ENCODE data around the gene MIA. TPM values are rescaled to one million over a fixed set of nuclear protein-coding genes. Genes with fewer than 3 reads are reported as not detected.

MIA gene
- total and polyA plus RNA-seq, 9 of the 15 experiments (the other 6 are each of a cell fraction or from before 2014, with no cell fraction given), result 0.21 TPM; not detected in 8

GRCh38 chr19:40777937-40778705 lies 2.8 kb downstream of the MIA start, which contains the start of gene RAB4B (continued):
- peak; percentile 36; the same call in 1 of the 2 replicates for TF ChIP-seq MTA3 (IDR thresholded peaks at IDR 0.05; ENCODE audit: borderline replicate concordance)
- TF ChIP-seq ASH1L (IDR thresholded peaks at IDR 0.05; ENCODE audit: borderline replicate concordance, low read depth, partially characterized antibody), result peak; percentile 98
- TF ChIP-seq, protein P1, sequence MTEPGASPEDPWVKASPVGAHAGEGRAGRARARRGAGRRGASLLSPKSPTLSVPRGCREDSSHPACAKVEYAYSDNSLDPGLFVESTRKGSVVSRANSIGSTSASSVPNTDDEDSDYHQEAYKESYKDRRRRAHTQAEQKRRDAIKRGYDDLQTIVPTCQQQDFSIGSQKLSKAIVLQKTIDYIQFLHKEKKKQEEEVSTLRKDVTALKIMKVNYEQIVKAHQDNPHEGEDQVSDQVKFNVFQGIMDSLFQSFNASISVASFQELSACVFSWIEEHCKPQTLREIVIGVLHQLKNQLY (CRISPR knock-in tag; conservative IDR thresholded peaks at IDR 0.05), result no peak
- TF ChIP-seq FOXA1 (IDR thresholded peaks at IDR 0.05; ENCODE audit: borderline replicate concordance), result no peak
- TF ChIP-seq RBM14 (IDR thresholded peaks at IDR 0.05; ENCODE audit: borderline replicate concordance, insufficient read depth, low read depth, low read length), result no peak
- no peak for TF ChIP-seq MXD1 (CRISPR knock-in tag; IDR thresholded peaks at IDR 0.05; ENCODE audit: borderline replicate concordance, poor library complexity, severe bottlenecking)
- TF ChIP-seq PHF21A (IDR thresholded peaks at IDR 0.05; ENCODE audit: borderline replicate concordance, low read depth), result peak; percentile 99
- TF ChIP-seq DACH1 (IDR thresholded peaks at IDR 0.05; ENCODE audit: partially characterized antibody), result peak; percentile 11
- TF ChIP-seq PRDM10 (IDR thresholded peaks at IDR 0.05; ENCODE audit: partially characterized antibody), result peak; percentile 63
- TF ChIP-seq HNRNPLL (IDR thresholded peaks at IDR 0.05; ENCODE audit: low read depth, low read length, poor library complexity, severe bottlenecking), result peak; percentile 64
- 0 out of 2 replicates have a peak, but pooled peaks have one; percentile 40 for TF ChIP-seq FOXP1 (CRISPR knock-in tag; IDR thresholded peaks at IDR 0.05)
- TF ChIP-seq TSC22D4 (tag; IDR thresholded peaks at IDR 0.05), result no peak
- no peak for TF ChIP-seq ARID3A (IDR thresholded peaks at IDR 0.05; ENCODE audit: borderline replicate concordance, low read depth, low read length)
- TF ChIP-seq SREBF1 (IDR thresholded peaks at IDR 0.05; ENCODE audit: borderline replicate concordance, low read depth, low read length), result 0 out of 2 replicates have a peak, but pooled peaks have one; percentile 54
- TF ChIP-seq CREM (IDR thresholded peaks at IDR 0.05; ENCODE audit: low read depth), result peak; percentile 89
- TF ChIP-seq, protein P2, sequence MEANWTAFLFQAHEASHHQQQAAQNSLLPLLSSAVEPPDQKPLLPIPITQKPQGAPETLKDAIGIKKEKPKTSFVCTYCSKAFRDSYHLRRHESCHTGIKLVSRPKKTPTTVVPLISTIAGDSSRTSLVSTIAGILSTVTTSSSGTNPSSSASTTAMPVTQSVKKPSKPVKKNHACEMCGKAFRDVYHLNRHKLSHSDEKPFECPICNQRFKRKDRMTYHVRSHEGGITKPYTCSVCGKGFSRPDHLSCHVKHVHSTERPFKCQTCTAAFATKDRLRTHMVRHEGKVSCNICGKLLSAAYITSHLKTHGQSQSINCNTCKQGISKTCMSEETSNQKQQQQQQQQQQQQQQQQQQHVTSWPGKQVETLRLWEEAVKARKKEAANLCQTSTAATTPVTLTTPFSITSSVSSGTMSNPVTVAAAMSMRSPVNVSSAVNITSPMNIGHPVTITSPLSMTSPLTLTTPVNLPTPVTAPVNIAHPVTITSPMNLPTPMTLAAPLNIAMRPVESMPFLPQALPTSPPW (CRISPR knock-in tag; IDR thresholded peaks at IDR 0.05), result peak; percentile 95

All from K562 (cell line).